Measurements from ENCODE around the gene TOP3A.

DNA sequence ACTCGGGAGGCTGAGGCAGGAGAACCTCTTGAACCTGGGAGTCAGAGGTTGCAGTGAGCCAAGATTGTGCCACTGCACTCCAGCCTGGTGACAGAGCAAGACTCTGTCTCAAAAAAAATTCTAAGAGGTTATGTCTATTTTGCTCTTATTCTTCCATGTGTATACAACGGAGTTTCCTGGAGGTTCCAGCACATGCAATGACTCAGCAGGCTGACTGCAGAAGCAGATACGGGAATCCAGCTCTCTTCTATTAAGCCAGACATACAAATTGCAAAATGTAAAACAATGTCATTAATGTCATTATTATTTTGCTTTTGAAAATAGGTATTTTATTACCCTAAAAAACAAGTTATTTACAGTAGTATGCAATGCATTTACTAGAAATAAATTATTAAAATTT lies 35.9 kb downstream of the TOP3A start:
- TF ChIP-seq POLR2A (IDR thresholded peaks at IDR 0.05) = no peak
- TF ChIP-seq, protein P1, sequence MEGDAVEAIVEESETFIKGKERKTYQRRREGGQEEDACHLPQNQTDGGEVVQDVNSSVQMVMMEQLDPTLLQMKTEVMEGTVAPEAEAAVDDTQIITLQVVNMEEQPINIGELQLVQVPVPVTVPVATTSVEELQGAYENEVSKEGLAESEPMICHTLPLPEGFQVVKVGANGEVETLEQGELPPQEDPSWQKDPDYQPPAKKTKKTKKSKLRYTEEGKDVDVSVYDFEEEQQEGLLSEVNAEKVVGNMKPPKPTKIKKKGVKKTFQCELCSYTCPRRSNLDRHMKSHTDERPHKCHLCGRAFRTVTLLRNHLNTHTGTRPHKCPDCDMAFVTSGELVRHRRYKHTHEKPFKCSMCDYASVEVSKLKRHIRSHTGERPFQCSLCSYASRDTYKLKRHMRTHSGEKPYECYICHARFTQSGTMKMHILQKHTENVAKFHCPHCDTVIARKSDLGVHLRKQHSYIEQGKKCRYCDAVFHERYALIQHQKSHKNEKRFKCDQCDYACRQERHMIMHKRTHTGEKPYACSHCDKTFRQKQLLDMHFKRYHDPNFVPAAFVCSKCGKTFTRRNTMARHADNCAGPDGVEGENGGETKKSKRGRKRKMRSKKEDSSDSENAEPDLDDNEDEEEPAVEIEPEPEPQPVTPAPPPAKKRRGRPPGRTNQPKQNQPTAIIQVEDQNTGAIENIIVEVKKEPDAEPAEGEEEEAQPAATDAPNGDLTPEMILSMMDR (IDR thresholded peaks at IDR 0.05) = no peak
